Stimulated activated CD8-positive, alpha-beta memory T cell treated with anti-CD3 and anti-CD28 coated beads, Interleukin-12 subunit alpha, Interleukin-12 subunit beta, amount 100 ng/mL, for 4 hours (primary cell): ENCODE measurements around the gene KDM2A.

ENCODE experiments used
- DNase-seq: peaks from one replicate; pipeline ENCODE4 v3.0.0-alpha.2; 2020; ENCODE audit warnings: low read depth

KDM2A gene

GRCh38 chr11:67272327-67273259 is 153.5 kb downstream of the KDM2A start:
- no peak for DNase-seq

DNA sequence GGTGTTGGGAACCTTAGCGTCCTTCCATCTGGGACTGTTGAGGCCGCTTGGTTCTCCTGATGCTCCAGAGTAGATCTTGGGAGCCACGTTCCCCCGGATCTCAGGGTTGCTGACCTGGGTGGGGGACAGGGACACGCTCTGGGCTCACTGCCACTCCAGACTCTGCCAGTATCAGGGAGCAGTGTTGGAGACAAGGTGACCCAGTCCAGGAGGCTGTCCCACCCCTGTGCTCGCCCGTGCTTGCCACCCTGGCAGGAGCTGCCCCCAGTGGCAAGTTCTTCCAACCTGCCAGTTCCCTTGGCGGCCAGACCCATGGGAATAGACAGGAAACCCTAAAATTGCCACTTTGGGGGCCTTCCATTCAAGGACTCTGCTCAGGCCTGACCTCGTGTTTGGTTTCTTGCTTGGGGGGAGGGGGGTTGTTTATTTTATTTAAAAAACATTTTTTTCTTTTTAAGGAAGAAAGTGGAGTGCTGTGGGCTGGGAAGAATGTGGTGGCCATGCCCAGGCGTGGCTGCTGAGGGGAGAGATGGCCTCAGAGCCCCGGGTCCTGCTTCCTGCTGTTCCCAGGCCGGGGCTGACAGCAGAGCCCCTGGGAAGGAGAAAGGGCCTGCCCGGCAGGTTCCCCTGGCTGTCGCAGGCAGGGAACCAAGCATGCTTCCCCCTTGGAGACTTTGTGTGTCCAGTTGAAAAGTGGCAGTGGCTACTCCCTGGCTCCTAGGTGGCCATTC is 154.4 kb downstream of the KDM2A start:
- no peak for DNase-seq

DNA sequence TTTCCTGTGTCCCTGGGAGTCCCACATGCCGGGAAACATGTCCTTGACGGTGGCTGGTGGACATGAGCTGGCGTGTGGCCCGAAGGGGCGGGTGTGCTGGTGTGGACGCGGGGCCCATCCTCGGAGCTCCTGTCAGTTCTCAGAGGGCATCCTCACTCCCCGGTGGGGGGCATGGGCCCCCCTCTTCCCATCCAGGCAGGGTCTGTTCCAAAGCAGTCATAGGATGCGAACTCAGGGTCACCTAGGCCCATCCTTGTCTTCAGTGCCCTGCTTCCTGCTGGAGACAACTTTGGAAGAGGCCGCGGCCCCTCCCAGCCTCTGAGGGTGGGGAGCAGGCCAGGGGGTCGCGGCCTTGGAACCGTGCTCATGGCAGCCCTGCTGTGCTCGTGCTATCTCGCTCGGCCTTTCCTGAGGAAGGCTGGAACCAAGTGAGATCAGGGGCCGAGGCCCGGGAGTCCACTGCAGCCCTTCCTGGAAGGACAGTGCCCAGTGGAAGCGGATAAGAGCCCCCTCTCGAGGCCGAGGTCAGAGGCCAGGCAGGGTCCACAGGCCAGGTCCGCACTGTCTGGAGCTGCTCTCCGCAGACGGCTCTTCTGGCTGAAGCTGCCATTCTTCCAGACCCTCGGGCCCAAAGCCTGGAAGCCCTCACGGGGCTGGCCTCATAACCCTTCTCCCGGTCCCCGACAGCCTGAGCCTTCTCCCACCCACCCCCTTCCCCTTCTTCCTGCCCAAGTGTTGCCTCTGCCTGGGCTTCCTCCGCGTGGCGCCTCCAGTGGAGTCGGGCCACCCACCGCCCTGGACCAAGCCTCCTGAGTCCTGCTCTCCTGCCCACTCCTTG is 155.9 kb downstream of the KDM2A start:
- DNase-seq: no peak

DNA sequence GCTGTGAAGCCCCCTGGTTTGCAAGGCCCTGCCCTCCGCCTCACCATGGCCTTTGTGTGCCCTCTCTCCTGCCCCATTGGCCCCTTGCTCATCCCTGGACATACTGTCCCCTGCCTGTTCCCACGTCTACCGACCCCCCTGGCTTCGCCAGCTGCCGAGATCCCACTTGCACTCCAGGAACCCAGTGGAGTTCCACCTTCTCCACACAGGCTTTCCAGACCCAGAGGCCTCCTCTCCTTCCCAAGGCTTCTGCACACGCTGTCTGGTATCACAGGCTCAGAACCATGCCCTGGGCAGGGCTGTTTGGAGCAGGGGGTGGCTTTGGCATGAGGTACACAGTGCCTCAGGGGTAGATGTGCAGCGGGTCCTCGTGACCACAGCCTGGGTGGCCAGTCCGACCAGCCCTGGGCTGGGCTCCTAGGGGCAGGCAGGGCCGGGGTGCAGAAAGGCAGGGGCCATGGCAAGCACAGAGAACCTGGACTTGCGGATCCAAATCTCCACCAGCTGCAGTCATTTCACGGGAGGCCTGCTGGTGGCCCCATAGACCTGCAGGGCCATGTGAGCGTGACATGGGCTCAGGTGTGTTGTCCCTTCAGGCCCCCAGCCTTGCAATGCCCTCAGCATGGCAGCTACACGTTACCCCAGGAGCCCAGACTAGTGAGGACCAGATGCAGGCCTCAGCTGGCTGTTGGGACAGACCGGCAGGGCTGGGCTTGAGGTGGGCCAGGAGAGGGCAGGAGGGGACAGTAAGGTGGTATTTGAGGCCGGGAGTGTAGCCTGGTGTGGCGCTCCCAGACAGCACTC is 156.7 kb downstream of the KDM2A start:
- DNase-seq: no peak

GRCh38 chr11:67276781-67277230 is 157.7 kb downstream of the KDM2A start:
- DNase-seq: no peak

GRCh38 chr11:67277231-67277961 is 158.3 kb downstream of the KDM2A start:
- peak; percentile 80 for DNase-seq

- DNase-seq: no peak
These were observed 159.3 kb downstream of the KDM2A start for GRCh38 chr11:67278135-67278938.

DNA sequence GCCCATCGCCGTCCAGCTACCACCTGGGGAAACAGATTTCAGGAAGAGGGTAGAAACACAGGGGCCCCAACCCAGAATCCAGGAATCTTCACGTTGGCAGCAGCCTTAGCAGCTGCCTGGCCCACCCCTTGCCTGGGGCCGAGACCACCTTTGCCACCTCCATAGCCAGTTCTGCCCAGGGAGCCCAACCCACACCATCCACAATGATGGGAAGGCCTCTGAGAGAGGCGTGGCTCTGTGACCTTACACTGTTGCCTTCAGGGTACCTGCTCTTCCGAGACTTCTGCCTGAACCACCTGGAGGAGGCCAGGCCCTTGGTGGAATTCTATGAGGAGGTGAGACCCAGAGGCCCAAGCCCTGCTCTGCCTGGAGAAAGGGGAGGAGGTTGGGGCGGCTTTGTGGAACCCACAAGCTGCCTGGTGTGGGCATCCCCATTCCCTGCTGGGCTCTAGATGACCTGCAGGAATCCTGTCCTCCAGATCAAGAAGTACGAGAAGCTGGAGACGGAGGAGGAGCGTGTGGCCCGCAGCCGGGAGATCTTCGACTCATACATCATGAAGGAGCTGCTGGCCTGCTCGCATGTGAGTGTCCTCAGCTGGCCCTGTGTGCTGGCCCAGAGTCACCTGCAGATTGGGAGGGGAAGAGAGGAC is 160.0 kb downstream of the KDM2A start:
- no peak for DNase-seq

- no peak for DNase-seq
These were observed 160.7 kb downstream of the KDM2A start for GRCh38 chr11:67279589-67280340.

DNA sequence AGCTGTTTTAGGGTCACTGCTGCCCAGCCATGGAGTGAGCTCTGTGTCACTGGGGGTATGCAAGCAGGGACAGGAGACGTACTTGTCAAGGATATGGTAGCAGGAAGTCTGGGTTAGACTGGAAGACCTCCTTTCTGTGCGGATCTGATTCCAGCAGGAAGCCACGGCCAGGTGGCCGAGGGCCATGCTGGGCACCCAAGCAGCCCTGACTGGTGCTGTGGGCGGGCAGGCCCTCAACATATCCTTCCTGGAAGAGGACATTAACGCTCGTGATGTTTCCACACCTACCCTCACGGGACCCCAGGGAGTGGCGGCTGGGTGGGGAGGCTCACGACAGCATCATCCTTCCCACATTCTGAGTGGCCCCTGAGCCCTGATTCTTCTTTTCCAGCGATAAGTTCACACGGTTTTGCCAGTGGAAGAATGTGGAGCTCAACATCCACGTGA is 161.3 kb downstream of the KDM2A start:
- DNase-seq: no peak

- no peak for DNase-seq
These were observed 161.9 kb downstream of the KDM2A start for GRCh38 chr11:67280788-67281551.

GRCh38 chr11:67281552-67282150 is 162.6 kb downstream of the KDM2A start:
- no peak for DNase-seq

- DNase-seq: no peak
These were observed 163.3 kb downstream of the KDM2A start for GRCh38 chr11:67282155-67282875.

DNA sequence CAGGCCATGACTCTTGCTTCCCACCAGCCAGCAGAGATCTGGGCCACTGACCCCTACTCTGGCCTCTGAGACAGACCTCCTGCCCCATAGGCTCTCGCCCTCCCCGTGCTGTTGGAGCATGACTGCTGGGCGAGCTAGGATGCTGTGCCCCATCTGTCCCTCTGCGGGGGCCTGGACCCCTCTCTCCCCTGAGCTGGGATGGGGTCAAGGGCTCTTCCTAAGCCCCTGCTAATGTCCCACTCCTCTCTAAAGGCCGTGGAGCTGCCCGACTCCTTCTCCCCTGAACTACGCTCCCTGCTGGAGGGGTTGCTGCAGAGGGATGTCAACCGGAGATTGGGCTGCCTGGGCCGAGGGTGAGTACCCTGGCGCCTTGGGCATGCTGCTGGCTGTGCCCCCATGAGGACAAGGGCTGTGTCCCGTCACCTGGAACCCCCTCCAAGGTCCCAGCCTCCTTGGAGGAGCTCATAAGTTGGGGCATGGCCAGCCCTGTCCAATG is 163.9 kb downstream of the KDM2A start:
- DNase-seq: no peak

GRCh38 chr11:67283481-67283963 is 164.5 kb downstream of the KDM2A start:
- DNase-seq: no peak
